ENCODE data around the gene PHYHD1. TPM values are rescaled to one million over a fixed set of nuclear protein-coding genes. Genes with fewer than 3 reads are reported as not detected.

PHYHD1 gene
- total RNA-seq, 1 experiment from 2014 or later = 1.6 TPM

- H3K9me3 ChIP-seq (ENCODE audit: low read length) = no peaks in the 10 kb centered on the region
- ChIA-PET CTCF (no interaction called here), POLR2A (ENCODE audit: unreplicated experiment) (no interaction called here)
- H3K36me3 ChIP-seq (ENCODE audit: low read depth, low read length) = peaks cover 19% of the 10 kb centered on the region
- no TSS peak for BruUV-seq (replicated peaks)
- peak overlapping the region; percentile 75 for H3K27ac ChIP-seq (ENCODE audit: low read length)
- no peak overlapping the region for H3K4me3 ChIP-seq (ENCODE audit: low read length)
- no peaks in the 10 kb centered on the region for H3F3A ChIP-seq (ENCODE audit: low read length, unreplicated experiment)
- peaks cover 49% of the 10 kb centered on the region for H3K4me1 ChIP-seq (ENCODE audit: insufficient read depth, low read length)
- H4K20me1 ChIP-seq (ENCODE audit: low read length) = no peaks in the 10 kb centered on the region
- peaks cover 37% of the 10 kb centered on the region for H3K79me2 ChIP-seq (ENCODE audit: low read length)
- no peaks in the 10 kb centered on the region for H3K9me2 ChIP-seq (replicated peaks; ENCODE audit: low read length)
- ATAC-seq (no peak), DNase-seq (peak; percentile 33)
- H3K9ac ChIP-seq (ENCODE audit: low read length) = no peak overlapping the region
- no peak overlapping the region for H2AFZ ChIP-seq (ENCODE audit: low read length)
- intact Hi-C loops (cut with micrococcal nuclease) = loop anchor here (5.0 kb wide), 1 partner anchor 34 kb away; the partner anchor contains the start of genes KYAT1 and LRRC8A
- no peak for TF ChIP-seq EZH2 (IDR thresholded peaks at IDR 0.05; ENCODE audit: low read length, unreplicated experiment)
- TF ChIP-seq EZH2phosphoT487 (IDR thresholded peaks at IDR 0.05; ENCODE audit: borderline replicate concordance, low read length) = no peak
- no peak for TF ChIP-seq CTCF (conservative IDR thresholded peaks at IDR 0.05; ENCODE audit: low read depth, low read length)
- no peaks in the 10 kb centered on the region for H3K27me3 ChIP-seq (ENCODE audit: low read length)
- H3K4me2 ChIP-seq (ENCODE audit: low read length) = no peak overlapping the region
Measured at GRCh38 chr9:128916204-128916603, 4.6 kb upstream of the PHYHD1 start.

GRCh38 chr9:128916745-128917144 is 4.0 kb upstream of the PHYHD1 start:
- Histone ChIP-seq H4K20me1 (ENCODE audit: low read length) (no peaks in the 10 kb centered on the region), H3K27ac (ENCODE audit: low read length) (peak overlapping the region; percentile 75), H2AFZ (ENCODE audit: low read length) (no peak overlapping the region), H3K79me2 (ENCODE audit: low read length) (peaks cover 37% of the 10 kb centered on the region), H3K4me2 (ENCODE audit: low read length) (no peak overlapping the region), H3K9me3 (ENCODE audit: low read length) (no peaks in the 10 kb centered on the region), H3K9me2 (replicated peaks; ENCODE audit: low read length) (no peaks in the 10 kb centered on the region), H3K9ac (ENCODE audit: low read length) (peak overlapping the region; percentile 38; the same call in 1 of the 2 replicates), H3K4me3 (ENCODE audit: low read length) (no peak overlapping the region), H3F3A (ENCODE audit: low read length, unreplicated experiment) (no peaks in the 10 kb centered on the region), H3K27me3 (ENCODE audit: low read length) (no peaks in the 10 kb centered on the region), H3K36me3 (ENCODE audit: low read depth, low read length) (peaks cover 19% of the 10 kb centered on the region), H3K4me1 (ENCODE audit: insufficient read depth, low read length) (peaks cover 43% of the 10 kb centered on the region)
- ChIA-PET POLR2A (ENCODE audit: unreplicated experiment) (no interaction called here), CTCF (interaction anchor here (0.7 kb wide), 1 partner anchor 99 kb away, joined by 3 read pairs; no protein-coding TSS in a partner anchor)
- TSS peak; percentile 60 for BruUV-seq (replicated peaks)
- DNase-seq (no peak), ATAC-seq (no peak)
- TF ChIP-seq CTCF (conservative IDR thresholded peaks at IDR 0.05; ENCODE audit: low read depth, low read length) (no peak), EZH2phosphoT487 (IDR thresholded peaks at IDR 0.05; ENCODE audit: borderline replicate concordance, low read length) (no peak), EZH2 (IDR thresholded peaks at IDR 0.05; ENCODE audit: low read length, unreplicated experiment) (no peak)
- intact Hi-C loops (cut with micrococcal nuclease) = loop anchor here (5.0 kb wide), 1 partner anchor 34 kb away; the partner anchor contains the start of genes KYAT1 and LRRC8A

- Histone ChIP-seq H3F3A (ENCODE audit: low read length, unreplicated experiment) (no peaks in the 10 kb centered on the region), H4K20me1 (ENCODE audit: low read length) (no peaks in the 10 kb centered on the region), H3K9ac (ENCODE audit: low read length) (0 out of 2 replicates have a peak overlapping the region, but pooled peaks have one; percentile 38), H3K4me2 (ENCODE audit: low read length) (no peak overlapping the region), H3K79me2 (ENCODE audit: low read length) (peaks cover 37% of the 10 kb centered on the region), H3K27me3 (ENCODE audit: low read length) (no peaks in the 10 kb centered on the region), H3K4me3 (ENCODE audit: low read length) (no peak overlapping the region), H3K4me1 (ENCODE audit: insufficient read depth, low read length) (peaks cover 38% of the 10 kb centered on the region), H3K36me3 (ENCODE audit: low read depth, low read length) (peaks cover 19% of the 10 kb centered on the region), H3K9me2 (replicated peaks; ENCODE audit: low read length) (no peaks in the 10 kb centered on the region), H3K27ac (ENCODE audit: low read length) (peak overlapping the region; percentile 75), H3K9me3 (ENCODE audit: low read length) (no peaks in the 10 kb centered on the region), H2AFZ (ENCODE audit: low read length) (no peak overlapping the region)
- DNase-seq = peak; percentile 78
- BruUV-seq (replicated peaks) = TSS peak; percentile 10
- peak; percentile 41 for ATAC-seq
- intact Hi-C loops (cut with micrococcal nuclease) = loop anchor here (5.0 kb wide), 1 partner anchor 35 kb away; the partner anchor contains the start of genes KYAT1 and LRRC8A
- ChIA-PET CTCF (interaction anchor here (0.7 kb wide), 1 partner anchor 99 kb away, joined by 3 read pairs; no protein-coding TSS in a partner anchor), POLR2A (ENCODE audit: unreplicated experiment) (no interaction called here)
- TF ChIP-seq CTCF (conservative IDR thresholded peaks at IDR 0.05; ENCODE audit: low read depth, low read length) (no peak), EZH2 (IDR thresholded peaks at IDR 0.05; ENCODE audit: low read length, unreplicated experiment) (no peak)
Measured at GRCh38 chr9:128917151-128917849, 3.5 kb upstream of the PHYHD1 start.
